Measurements from ENCODE around the gene UBE3D.
A peak's percentile ranks its signal among the peaks of the same experiment; 100 is the strongest.

The UBE3D gene

GRCh38 chr6:83086751-83087150 lies 21.1 kb upstream of the UBE3D start:
- TF ChIP-seq, protein P1, sequence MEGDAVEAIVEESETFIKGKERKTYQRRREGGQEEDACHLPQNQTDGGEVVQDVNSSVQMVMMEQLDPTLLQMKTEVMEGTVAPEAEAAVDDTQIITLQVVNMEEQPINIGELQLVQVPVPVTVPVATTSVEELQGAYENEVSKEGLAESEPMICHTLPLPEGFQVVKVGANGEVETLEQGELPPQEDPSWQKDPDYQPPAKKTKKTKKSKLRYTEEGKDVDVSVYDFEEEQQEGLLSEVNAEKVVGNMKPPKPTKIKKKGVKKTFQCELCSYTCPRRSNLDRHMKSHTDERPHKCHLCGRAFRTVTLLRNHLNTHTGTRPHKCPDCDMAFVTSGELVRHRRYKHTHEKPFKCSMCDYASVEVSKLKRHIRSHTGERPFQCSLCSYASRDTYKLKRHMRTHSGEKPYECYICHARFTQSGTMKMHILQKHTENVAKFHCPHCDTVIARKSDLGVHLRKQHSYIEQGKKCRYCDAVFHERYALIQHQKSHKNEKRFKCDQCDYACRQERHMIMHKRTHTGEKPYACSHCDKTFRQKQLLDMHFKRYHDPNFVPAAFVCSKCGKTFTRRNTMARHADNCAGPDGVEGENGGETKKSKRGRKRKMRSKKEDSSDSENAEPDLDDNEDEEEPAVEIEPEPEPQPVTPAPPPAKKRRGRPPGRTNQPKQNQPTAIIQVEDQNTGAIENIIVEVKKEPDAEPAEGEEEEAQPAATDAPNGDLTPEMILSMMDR (IDR thresholded peaks at IDR 0.05; ENCODE audit: low read length) = no peak
- TF ChIP-seq EZH2phosphoT487 (IDR thresholded peaks at IDR 0.05; ENCODE audit: low read length) (no peak), EZH2 (optimal IDR thresholded peaks at IDR 0.05; ENCODE audit: low read depth, low read length) (no peak)
- peaks cover 44% of the 10 kb centered on the region for H3K79me2 ChIP-seq (ENCODE audit: low read length)
- H3K4me3 ChIP-seq (ENCODE audit: low read length) = peak overlapping the region; percentile 51
- H4K20me1 ChIP-seq (ENCODE audit: insufficient read depth, low read length) = no peaks in the 10 kb centered on the region
- peak; percentile 72 for DNase-seq
- H2AFZ ChIP-seq (ENCODE audit: low read length) = no peak overlapping the region
- H3F3A ChIP-seq (ENCODE audit: insufficient read depth, low read length) = peaks cover 9% of the 10 kb centered on the region; the same call in 1 of the 2 replicates
- H3K9me3 ChIP-seq (replicated peaks; ENCODE audit: insufficient read depth, low read length) = no peaks in the 10 kb centered on the region
- no peaks in the 10 kb centered on the region for H3K9me2 ChIP-seq (replicated peaks; ENCODE audit: insufficient read depth, low read length)
- H3K4me1 ChIP-seq (ENCODE audit: low read length) = peaks cover 16% of the 10 kb centered on the region
- no peak overlapping the region for H3K9ac ChIP-seq (ENCODE audit: low read length)
- no peaks in the 10 kb centered on the region for H3K36me3 ChIP-seq (replicated peaks; ENCODE audit: insufficient read depth, low read length)
- H3K27me3 ChIP-seq (replicated peaks; ENCODE audit: insufficient read depth, low read length) = no peaks in the 10 kb centered on the region
- H3K4me2 ChIP-seq (ENCODE audit: low read depth, low read length) = peak overlapping the region; percentile 85
- H3K27ac ChIP-seq (ENCODE audit: low read length) = peak overlapping the region; percentile 31; the same call in 1 of the 2 replicates

DNA sequence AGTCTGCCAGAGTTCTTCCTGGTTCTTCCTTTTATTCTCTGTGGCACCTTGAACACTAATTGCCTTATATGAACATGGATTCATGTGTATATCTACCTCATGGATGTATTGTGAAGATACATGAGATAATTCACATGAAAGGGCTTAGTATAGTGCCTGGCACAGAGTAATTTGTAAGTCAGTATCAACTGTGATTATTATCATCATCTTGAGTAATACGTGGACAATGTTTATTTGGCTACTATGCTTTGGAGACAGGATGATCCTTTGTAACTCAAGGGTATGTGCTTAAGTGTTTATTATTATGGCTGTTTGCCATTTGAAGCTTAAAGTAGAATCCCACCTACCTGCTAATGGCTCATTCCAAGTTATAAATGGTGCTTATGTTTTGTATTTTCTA lies 17.8 kb upstream of the UBE3D start:
- Histone ChIP-seq H3K27ac (ENCODE audit: low read length) (no peak overlapping the region), H4K20me1 (ENCODE audit: insufficient read depth, low read length) (no peaks in the 10 kb centered on the region), H3K9ac (ENCODE audit: low read length) (no peak overlapping the region), H3K4me3 (ENCODE audit: low read length) (no peak overlapping the region), H2AFZ (ENCODE audit: low read length) (no peak overlapping the region), H3K36me3 (replicated peaks; ENCODE audit: insufficient read depth, low read length) (no peaks in the 10 kb centered on the region), H3K4me2 (ENCODE audit: low read depth, low read length) (no peak overlapping the region), H3K27me3 (replicated peaks; ENCODE audit: insufficient read depth, low read length) (no peaks in the 10 kb centered on the region), H3K4me1 (ENCODE audit: low read length) (peaks cover 16% of the 10 kb centered on the region), H3F3A (ENCODE audit: insufficient read depth, low read length) (peaks cover 9% of the 10 kb centered on the region; the same call in 1 of the 2 replicates), H3K9me2 (replicated peaks; ENCODE audit: insufficient read depth, low read length) (no peaks in the 10 kb centered on the region), H3K79me2 (ENCODE audit: low read length) (peaks cover 45% of the 10 kb centered on the region), H3K9me3 (replicated peaks; ENCODE audit: insufficient read depth, low read length) (no peaks in the 10 kb centered on the region)
- no peak for DNase-seq
- TF ChIP-seq, protein P1 (IDR thresholded peaks at IDR 0.05; ENCODE audit: low read length) = no peak
- no peak for TF ChIP-seq EZH2 (optimal IDR thresholded peaks at IDR 0.05; ENCODE audit: low read depth, low read length)
- TF ChIP-seq EZH2phosphoT487 (IDR thresholded peaks at IDR 0.05; ENCODE audit: low read length) = no peak

DNA sequence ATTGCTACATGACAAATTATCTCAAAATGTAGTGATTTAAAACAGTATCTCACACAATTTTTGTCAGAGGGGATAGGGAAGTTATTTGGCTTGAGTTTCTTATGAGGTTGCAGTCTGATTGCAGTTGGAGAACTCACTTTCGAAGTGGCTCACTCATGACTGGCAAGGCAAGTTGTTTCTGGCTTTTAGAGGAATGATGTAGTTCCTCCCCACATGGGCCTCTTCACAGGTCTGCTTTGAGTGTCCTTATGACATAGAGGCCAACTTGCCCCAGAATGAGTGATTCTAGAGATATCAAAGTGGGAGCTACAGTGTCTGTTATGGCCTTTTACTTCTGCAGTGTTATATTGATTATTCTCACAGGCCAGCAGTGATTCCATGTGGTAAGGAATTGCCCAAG lies 8.0 kb upstream of the UBE3D start:
- Histone ChIP-seq H3K4me2 (ENCODE audit: low read depth, low read length) (no peak overlapping the region), H3K4me3 (ENCODE audit: low read length) (no peak overlapping the region), H3K27me3 (replicated peaks; ENCODE audit: insufficient read depth, low read length) (no peaks in the 10 kb centered on the region), H3F3A (ENCODE audit: insufficient read depth, low read length) (peaks cover 10% of the 10 kb centered on the region), H4K20me1 (ENCODE audit: insufficient read depth, low read length) (no peaks in the 10 kb centered on the region), H3K9me2 (replicated peaks; ENCODE audit: insufficient read depth, low read length) (no peaks in the 10 kb centered on the region), H3K27ac (ENCODE audit: low read length) (no peak overlapping the region), H3K9me3 (replicated peaks; ENCODE audit: insufficient read depth, low read length) (no peaks in the 10 kb centered on the region), H3K36me3 (replicated peaks; ENCODE audit: insufficient read depth, low read length) (no peaks in the 10 kb centered on the region), H3K4me1 (ENCODE audit: low read length) (peaks cover 17% of the 10 kb centered on the region), H3K79me2 (ENCODE audit: low read length) (peaks cover 85% of the 10 kb centered on the region), H2AFZ (ENCODE audit: low read length) (no peak overlapping the region), H3K9ac (ENCODE audit: low read length) (no peak overlapping the region)
- TF ChIP-seq, protein P1 (IDR thresholded peaks at IDR 0.05; ENCODE audit: low read length) = no peak
- TF ChIP-seq EZH2phosphoT487 (IDR thresholded peaks at IDR 0.05; ENCODE audit: low read length) = no peak
- TF ChIP-seq EZH2 (optimal IDR thresholded peaks at IDR 0.05; ENCODE audit: low read depth, low read length) = no peak
- no peak for DNase-seq
